ENCODE results near the gene SLC36A3.
"Not testable (repeated sequence)": the region's sequence is repeated elsewhere in the genome, so short reads cannot be mapped to it uniquely, and the experiment has no call there.

SLC36A3 gene

GRCh38 chr5:151303666-151304065, at the start of gene SLC36A3:
Gene SLC36A3 (minus strand): TSS chr5:151303766. CDS start chr5:151303354, 412 bp downstream.
- DNase-seq (ENCODE audit: low spot score), result no peak

GRCh38 chr5:151351671-151352070, 48.1 kb upstream of the SLC36A3 start:
- no peak for DNase-seq (ENCODE audit: low spot score)

DNA sequence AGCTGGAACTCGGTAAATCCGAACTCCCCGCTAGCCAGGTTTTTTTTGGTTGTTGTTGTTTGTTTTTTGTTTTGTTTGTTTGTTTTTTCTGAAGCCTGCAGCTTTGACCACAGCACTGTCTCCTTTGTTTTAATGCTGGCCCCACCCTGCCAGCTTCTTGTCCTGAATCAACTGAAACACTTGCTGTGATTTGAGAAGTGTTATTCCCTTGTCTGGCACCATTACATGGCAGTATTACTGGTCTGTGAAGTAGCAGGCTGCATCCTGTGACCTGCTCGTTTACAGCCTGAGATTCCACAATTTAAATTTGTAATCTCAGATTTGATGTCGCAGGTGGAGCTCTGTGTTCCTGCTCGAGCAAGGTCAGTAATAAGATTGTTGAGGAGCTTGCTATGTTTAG, 45.2 kb upstream of the SLC36A3 start:
- no peak for DNase-seq (ENCODE audit: low spot score)

DNA sequence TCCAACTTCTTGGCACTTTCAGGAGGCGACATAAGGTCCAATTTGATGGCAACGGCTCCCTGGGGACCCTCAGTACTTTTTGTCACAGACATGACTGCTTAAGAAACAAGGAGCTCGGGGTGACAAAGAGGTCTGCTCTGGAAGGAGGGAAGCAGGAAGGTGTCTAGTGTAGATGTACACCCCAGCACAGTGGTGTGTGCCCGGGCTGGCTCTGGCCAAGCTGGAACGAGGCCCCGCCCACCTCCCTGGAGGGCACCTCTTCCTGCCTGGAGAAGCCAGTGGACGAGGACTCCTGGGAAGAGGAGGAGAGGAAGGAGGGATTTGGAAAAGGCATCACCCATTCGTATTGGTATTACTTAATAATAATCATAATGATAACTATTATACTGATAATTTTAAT, 43.8 kb upstream of the SLC36A3 start, which contains the start of gene SLC36A2:
SLC36A2 (minus strand) TSS at position 191 of the 400 bp plus-strand sequence; CDS start at position 92, 99 bp downstream.
- DNase-seq (ENCODE audit: low spot score), result no peak

- no peak for DNase-seq (ENCODE audit: low spot score)
Observed at GRCh38 chr5:151345808-151346478, 42.4 kb upstream of the SLC36A3 start.

GRCh38 chr5:151345187-151345807, 41.7 kb upstream of the SLC36A3 start:
- DNase-seq (ENCODE audit: low spot score), result no peak

DNA sequence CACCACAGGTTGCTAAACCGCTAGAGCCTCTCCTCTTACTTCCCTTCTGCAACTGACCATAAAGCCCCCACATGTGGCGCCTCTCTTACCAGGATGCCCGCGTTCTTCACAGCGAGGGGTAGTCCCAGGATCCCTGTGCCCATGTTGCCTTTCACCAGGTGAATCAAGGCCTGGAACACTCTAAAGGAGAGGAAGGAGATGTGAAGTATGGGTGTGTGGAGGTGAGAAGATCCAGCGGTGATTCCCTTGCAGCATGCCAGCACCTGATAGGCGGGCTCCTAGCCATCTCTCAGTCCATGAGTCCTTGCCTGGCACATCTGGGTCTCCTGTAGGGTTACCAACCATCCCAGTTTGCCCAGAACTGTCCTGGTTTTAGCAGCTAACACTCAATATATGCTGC, 40.5 kb upstream of the SLC36A3 start:
- DNase-seq (ENCODE audit: low spot score), result no peak

- no peak for DNase-seq (ENCODE audit: low spot score)
Observed at GRCh38 chr5:151340004-151340403, 36.4 kb upstream of the SLC36A3 start.

DNA sequence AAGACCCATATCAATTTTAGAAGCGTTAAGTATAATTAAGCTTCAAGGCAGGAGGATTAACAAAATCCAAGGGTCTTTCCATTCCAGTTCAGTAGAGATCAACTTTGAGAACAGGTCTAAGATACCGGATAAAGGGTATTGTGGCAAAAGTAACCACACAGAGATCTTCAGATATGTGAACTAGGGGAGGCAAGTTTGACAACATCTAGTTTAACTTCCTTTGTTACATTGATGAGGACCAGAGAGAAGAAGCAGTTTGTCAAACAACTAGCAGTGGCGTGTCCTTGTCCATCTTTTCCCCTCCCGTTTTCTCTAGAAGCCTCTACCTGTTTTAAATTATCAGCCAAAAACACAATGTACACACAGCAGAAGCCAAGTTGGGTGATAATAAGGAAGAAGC, 35.2 kb upstream of the SLC36A3 start:
- no peak for DNase-seq (ENCODE audit: low spot score)

GRCh38 chr5:151332857-151333256, 29.3 kb upstream of the SLC36A3 start:
- no peak for DNase-seq (ENCODE audit: low spot score)

- no peak for DNase-seq (ENCODE audit: low spot score)
Observed at GRCh38 chr5:151328734-151329133, 25.2 kb upstream of the SLC36A3 start.

DNA sequence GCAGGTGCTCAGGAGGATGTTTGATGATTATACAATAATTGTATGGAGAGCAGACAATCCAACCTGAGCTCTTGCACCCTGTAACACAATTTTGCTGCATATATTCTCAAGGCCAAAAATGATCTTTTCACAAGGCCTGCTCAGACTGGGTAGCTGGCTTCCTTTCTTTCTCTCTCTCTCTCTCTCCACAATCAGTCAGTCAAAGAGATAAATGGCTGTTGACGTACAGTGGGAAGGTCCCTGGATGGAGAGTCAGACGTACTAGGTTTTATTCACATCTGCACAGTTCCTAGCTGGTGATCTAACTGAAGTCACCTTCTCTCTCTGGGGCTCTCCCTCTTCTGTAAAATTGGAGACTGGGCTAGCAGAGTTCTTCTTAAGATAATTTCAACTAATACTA, 24.0 kb upstream of the SLC36A3 start:
- DNase-seq (ENCODE audit: low spot score), result no peak

DNA sequence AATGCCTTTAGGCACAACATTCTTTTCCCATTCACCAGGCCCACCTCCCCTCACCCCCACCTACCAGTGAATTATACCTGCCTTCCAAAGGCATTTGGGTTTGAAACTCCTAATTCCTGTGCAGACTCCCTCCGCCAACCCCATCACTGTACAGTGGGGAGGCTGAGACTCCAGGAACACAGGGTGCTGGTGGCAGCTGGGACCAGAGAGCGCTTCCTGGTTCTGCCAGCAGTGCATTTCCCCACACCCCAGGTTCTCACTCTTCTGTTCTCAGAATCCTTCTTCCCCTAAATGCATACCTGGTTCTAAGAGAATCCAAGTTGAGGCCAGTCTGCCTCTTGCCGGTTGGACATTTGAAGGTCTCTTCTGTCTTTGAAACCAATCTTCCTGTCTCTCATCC, 22.7 kb upstream of the SLC36A3 start:
- DNase-seq (ENCODE audit: low spot score), result no peak

- DNase-seq (ENCODE audit: low spot score), result no peak
Observed at GRCh38 chr5:151320481-151320880, 16.9 kb upstream of the SLC36A3 start.

DNA sequence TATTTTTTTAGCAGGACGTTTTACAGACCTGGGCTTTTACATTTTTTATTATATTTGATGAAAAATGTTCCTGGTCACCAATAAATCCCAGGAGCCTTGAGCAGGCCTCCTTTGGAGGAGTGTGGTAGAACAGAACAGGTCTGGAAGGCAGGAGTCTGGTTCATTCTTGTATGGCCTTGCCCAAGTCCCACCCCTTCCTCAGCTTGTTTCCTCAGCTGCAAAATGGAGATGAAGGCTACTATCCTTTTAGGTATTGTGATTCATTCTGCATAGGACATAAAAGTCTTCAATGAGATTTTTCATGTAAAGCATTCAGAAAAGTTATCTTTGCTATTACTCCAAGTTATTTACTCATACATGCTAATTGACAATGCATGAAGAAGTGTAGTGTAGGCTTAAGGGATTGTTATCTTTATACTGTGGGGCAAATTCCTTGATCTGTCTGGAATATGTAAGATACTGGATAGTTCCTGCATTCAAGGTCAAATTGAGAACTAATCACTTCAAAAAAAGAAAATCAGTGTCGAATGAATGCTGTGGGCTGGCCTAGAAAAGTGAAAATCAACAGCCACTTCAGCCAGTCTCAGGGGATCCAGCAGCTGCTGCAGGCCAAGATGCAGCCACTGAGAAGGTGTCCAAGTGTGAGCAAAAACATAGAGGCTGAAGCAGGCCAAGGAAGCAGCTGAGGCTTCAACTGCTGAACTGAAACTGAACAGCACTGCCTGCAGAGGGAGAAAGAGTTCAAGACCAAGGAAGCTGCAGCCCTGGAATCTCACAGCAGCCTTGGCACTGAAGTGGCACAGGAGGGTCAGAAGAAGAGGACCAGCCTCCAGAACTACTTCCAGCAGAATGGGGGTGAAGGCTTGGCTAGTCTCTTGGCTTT, 15.5 kb upstream of the SLC36A3 start:
- peak; percentile 13 for DNase-seq (ENCODE audit: low spot score)

- no peak for DNase-seq (ENCODE audit: low spot score)
Observed at GRCh38 chr5:151317871-151318270, 14.3 kb upstream of the SLC36A3 start.

- DNase-seq (ENCODE audit: low spot score), result peak; percentile 63
Observed at GRCh38 chr5:151315998-151316597, 12.5 kb upstream of the SLC36A3 start.

- no peak for DNase-seq (ENCODE audit: low spot score)
Observed at GRCh38 chr5:151313357-151313756, 9.8 kb upstream of the SLC36A3 start.

DNA sequence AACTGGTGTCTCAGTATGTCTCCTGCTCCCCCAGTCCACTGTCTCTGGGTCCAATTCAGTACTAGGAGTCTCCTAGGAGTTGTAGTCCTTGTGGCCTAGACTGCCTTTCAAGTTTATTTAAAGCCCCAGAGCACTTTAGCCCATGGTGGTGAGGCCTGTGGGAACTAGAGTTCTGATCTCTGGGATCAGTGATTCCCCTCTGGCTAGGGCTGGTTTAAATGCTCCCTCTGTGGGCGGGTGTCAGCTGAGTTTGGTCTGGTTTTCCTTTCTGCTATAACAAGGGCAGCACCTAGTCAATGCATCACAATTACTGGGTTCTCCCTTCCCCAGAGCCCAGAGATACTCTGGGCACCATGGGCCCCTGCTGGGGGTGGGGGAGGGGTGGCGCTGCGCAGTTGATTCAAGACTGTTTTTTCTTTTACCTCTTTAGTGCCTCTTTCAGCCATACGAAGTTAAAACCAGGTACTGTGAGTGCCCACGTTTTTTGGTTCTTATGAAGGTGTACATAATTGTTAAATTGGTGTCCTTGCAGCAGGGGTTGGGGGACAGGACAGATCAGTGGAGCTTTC, 9.3 kb upstream of the SLC36A3 start:
- no peak for DNase-seq (ENCODE audit: low spot score)

- DNase-seq (ENCODE audit: low spot score), result no peak
Observed at GRCh38 chr5:151310932-151311331, 7.4 kb upstream of the SLC36A3 start.

DNA sequence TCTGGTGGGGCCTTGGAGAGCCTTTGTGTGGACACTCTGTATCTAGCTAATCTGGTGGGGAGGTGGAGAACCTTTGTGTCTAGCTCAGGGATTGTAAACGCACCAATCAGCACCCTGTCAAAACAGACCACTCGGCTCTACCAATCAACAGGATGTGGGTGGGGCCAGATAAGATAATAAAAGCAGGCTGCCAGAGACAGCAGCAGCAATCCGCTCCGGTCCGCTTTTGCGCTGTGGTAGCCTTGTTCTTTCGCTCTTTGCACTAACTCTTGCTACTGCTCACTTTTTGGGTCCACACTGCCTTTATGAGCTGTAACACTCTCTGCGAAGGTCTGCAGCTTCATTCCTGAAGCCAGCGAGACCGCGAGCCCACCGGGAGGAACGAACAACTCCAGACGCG, 6.3 kb upstream of the SLC36A3 start:
- not testable (repeated sequence) for DNase-seq (ENCODE audit: low spot score)

DNA sequence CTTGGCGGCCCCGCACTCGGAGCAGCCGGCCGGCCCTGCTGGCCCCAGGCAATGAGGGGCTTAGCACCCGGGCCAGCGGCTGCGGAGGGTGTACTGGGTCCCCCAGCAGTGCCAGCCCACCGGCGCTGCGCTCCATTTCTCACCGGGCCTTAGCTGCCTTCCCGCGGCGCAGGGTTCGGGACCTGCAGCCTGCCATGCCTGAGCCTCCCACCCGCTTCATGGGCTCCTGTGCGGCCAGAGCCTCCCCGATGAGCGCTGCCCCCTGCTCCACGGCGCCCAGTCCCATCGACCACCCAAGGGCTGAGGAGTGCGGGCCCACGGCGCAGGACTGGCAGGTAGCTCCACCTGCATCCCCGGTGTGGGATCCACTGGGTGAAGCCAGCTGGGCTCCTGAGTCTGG, 5.7 kb upstream of the SLC36A3 start:
- not testable (repeated sequence) for DNase-seq (ENCODE audit: low spot score)

All from hepatic stellate cell (primary cell).